GM12891 (cell line): ENCODE measurements around the gene DNASE2B.

ENCODE experiments used
- POLR2A ChIP-seq: IDR thresholded peaks from 2 replicates; pipeline ENCODE4 v1.6.1; 2011; ENCODE audit warnings: low read depth, low read length, control low read depth
- POLR2AphosphoS5 ChIP-seq: IDR thresholded peaks from 2 replicates; pipeline ENCODE4 v1.6.1; 2011; ENCODE audit warnings: low read depth, low read length, control low read depth
- POU2F2 ChIP-seq: IDR thresholded peaks from 2 replicates; pipeline ENCODE4 v1.6.1; 2011; ENCODE audit warnings: low read depth, mild to moderate bottlenecking, control low read depth, low read length, moderate library complexity

GRCh38 chr1:84355556-84355955 lies 42.7 kb upstream of the DNASE2B start:
- TF ChIP-seq POLR2AphosphoS5 (no peak), POLR2A (no peak), POU2F2 (no peak)
